Karpas-422 (cell line): Measurements from ENCODE around the gene GPX7. TPM values are rescaled to one million over a fixed set of nuclear protein-coding genes. Genes with fewer than 3 reads are reported as not detected.

Experiments
- DNase-seq: peaks from one replicate; pipeline ENCODE4 v3.0.0-alpha.2; 2015
- H2AFZ ChIP-seq: fragments of 200-600 bp; sonication (generic); 2 replicates; pipeline ENCODE4 v1.6.1; 2014; ENCODE audit warnings: antibody characterized with exemption, low read length, mixed read lengths
- H3K27ac ChIP-seq: fragments of 200-600 bp; sonication (generic); 2 replicates; pipeline ENCODE4 v1.5.1; 2014; ENCODE audit warnings: mild to moderate bottlenecking, low read length, moderate library complexity
- H3K27me3 ChIP-seq: fragments of 200-600 bp; sonication (generic); 2 replicates; pipeline ENCODE4 v1.6.1; 2014; ENCODE audit warnings: low read length, mixed read lengths
- H3K36me3 ChIP-seq: fragments of 200-600 bp; sonication (generic); 2 replicates; pipeline ENCODE4 v1.6.1; 2014; ENCODE audit warnings: low read length, mixed read lengths; ENCODE audit not compliant: insufficient read depth
- H3K4me1 ChIP-seq: fragments of 200-600 bp; sonication (generic); 2 replicates; pipeline ENCODE4 v1.6.1; 2014; ENCODE audit warnings: mild to moderate bottlenecking, low read length, mixed read lengths
- H3K4me2 ChIP-seq: fragments of 200-600 bp; sonication (generic); 2 replicates; pipeline ENCODE4 v1.6.1; 2014; ENCODE audit warnings: low read length, low read depth, mild to moderate bottlenecking; ENCODE audit not compliant: poor library complexity, severe bottlenecking
- H3K4me3 ChIP-seq: fragments of 200-600 bp; sonication (generic); 2 replicates; pipeline ENCODE4 v1.5.1; 2014; ENCODE audit warnings: mild to moderate bottlenecking, antibody characterized with exemption, low read length, mixed read lengths
- H3K79me2 ChIP-seq: fragments of 200-600 bp; sonication (generic); 2 replicates; pipeline ENCODE4 v1.6.1; 2014; ENCODE audit warnings: mild to moderate bottlenecking, low read length, mixed read lengths
- H3K9ac ChIP-seq: fragments of 200-600 bp; sonication (generic); 2 replicates; pipeline ENCODE4 v1.6.0; 2014; ENCODE audit warnings: low read length
- H3K9me2 ChIP-seq: fragments of 200-600 bp; sonication (generic), shearing (Covaris generic); replicated peaks from 2 replicates; pipeline ENCODE4 v1.6.0; 2014; ENCODE audit warnings: mild to moderate bottlenecking, low read length, moderate library complexity; ENCODE audit not compliant: insufficient read depth
- H3K9me3 ChIP-seq: fragments of 300-700, 200-600 bp; sonication (generic); 2 replicates; pipeline ENCODE4 v1.6.1; 2014; ENCODE audit warnings: low read length, mixed read lengths
- H4K20me1 ChIP-seq: fragments of 200-600 bp; sonication (generic); 2 replicates; pipeline ENCODE4 v1.6.1; 2014; ENCODE audit warnings: mild to moderate bottlenecking, antibody characterized with exemption, low read length, low read depth; ENCODE audit not compliant: insufficient read depth
- total RNA-seq: library from RNA; depleted of rRNA; stranded (reverse); fragments of >200 nt; shearing (Covaris generic); gene quantifications from 2 replicates; pipeline ENCODE4 v1.2.3, GENCODE V29; 2014; ENCODE audit warnings: low replicate concordance; rRNA removed

GPX7 gene
- 90.5 and 90.8 TPM in 2 replicates for total RNA-seq

GRCh38 chr1:52601991-52602855, at the start of gene GPX7:
Gene GPX7 (plus strand): TSS chr1:52602371. CDS start chr1:52602410, 39 bp downstream.
- H4K20me1 ChIP-seq, result no peaks in the 10 kb centered on the region
- H3K9me3 ChIP-seq, result no peaks in the 10 kb centered on the region
- peaks cover 22% of the 10 kb centered on the region; the same call in 1 of the 2 replicates for H3K36me3 ChIP-seq
- H3K27ac ChIP-seq, result peak within 1 kb of the TSS; percentile 68
- DNase-seq, result peak; percentile 86
- peak within 1 kb of the TSS; percentile 87 for H3K4me3 ChIP-seq
- H2AFZ ChIP-seq, result peak within 1 kb of the TSS; percentile 96
- no peaks in the 10 kb centered on the region for H3K9me2 ChIP-seq
- peaks cover 27% of the 10 kb centered on the region for H3K4me1 ChIP-seq
- H3K9ac ChIP-seq, result peak within 1 kb of the TSS; percentile 95
- peak within 1 kb of the TSS; percentile 93 for H3K4me2 ChIP-seq
- H3K27me3 ChIP-seq, result no peaks in the 10 kb centered on the region
- peaks cover 41% of the 10 kb centered on the region for H3K79me2 ChIP-seq

DNA sequence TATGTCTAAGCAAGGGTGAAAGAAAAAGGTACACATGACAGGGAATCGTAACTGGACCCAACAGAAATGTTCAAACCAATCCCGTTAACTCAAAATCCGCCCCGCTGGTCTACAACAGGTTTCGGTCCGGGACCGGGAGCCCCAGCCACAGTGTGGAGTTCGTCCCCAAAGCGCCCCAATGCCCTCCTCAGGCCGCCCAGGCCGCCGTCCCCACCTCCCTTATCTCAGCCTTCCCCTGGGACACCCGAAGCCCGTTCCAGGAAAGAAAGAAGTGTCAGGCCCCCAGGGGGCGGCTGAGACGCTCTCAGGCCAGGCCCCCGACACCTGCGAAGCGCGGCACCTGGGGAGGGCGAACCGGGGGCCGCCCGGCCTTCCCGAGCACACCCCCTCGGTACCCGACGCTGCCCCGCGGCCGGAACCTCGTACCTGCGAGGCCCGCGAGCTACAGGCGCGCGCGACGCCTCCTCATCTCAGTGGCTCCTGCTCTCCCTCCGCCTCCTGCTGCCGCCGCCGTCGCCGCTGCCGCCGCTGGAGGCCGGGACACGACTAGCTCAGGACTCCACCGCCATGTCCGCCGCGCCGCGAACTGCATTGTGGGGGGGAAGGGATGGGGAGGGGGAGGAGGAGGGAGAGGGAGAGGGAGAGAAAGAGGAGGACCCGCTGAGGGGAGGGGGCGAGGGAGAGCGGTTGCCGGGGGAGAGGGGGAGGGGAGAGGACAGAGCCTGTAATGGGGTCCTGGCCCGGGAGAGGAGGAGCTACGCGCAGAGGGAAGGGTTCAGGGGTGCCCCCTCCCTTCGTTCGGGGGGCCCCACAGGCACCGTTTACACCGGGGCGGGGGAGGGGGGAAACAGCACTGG, 49.4 kb upstream of the GPX7 start, which contains the start of gene TUT4:
TUT4 (minus strand) TSS at position 588 of the 857 bp plus-strand sequence. CDS start 26,812 bp downstream, outside the sequence.
- Histone ChIP-seq H4K20me1 (no peaks in the 10 kb centered on the region; the same call in 1 of the 2 replicates), H3K4me2 (peak within 1 kb of the TSS; percentile 86), H3K27me3 (no peaks in the 10 kb centered on the region), H3K79me2 (peaks cover 52% of the 10 kb centered on the region), H3K4me3 (peak within 1 kb of the TSS; percentile 89), H3K9ac (peak within 1 kb of the TSS; percentile 90), H3K27ac (peak within 1 kb of the TSS; percentile 91), H2AFZ (peak within 1 kb of the TSS; percentile 81), H3K9me3 (no peaks in the 10 kb centered on the region), H3K36me3 (peaks cover 2% of the 10 kb centered on the region; the same call in 1 of the 2 replicates), H3K9me2 (no peaks in the 10 kb centered on the region), H3K4me1 (peaks cover 37% of the 10 kb centered on the region)
- DNase-seq, result peak; percentile 94

GRCh38 chr1:52553362-52554266, 48.6 kb upstream of the GPX7 start:
- peak overlapping the region; percentile 86 for H3K4me2 ChIP-seq
- peak overlapping the region; percentile 90 for H3K9ac ChIP-seq
- no peaks in the 10 kb centered on the region; the same call in 1 of the 2 replicates for H4K20me1 ChIP-seq
- H3K79me2 ChIP-seq, result peaks cover 43% of the 10 kb centered on the region
- no peaks in the 10 kb centered on the region for H3K27me3 ChIP-seq
- H3K36me3 ChIP-seq, result no peaks in the 10 kb centered on the region
- peak overlapping the region; percentile 89 for H3K4me3 ChIP-seq
- peak; percentile 93 for DNase-seq
- H3K4me1 ChIP-seq, result peaks cover 35% of the 10 kb centered on the region
- H3K9me2 ChIP-seq, result no peaks in the 10 kb centered on the region
- H3K9me3 ChIP-seq, result no peaks in the 10 kb centered on the region
- peak overlapping the region; percentile 91 for H3K27ac ChIP-seq
- H2AFZ ChIP-seq, result peak overlapping the region; percentile 81

DNA sequence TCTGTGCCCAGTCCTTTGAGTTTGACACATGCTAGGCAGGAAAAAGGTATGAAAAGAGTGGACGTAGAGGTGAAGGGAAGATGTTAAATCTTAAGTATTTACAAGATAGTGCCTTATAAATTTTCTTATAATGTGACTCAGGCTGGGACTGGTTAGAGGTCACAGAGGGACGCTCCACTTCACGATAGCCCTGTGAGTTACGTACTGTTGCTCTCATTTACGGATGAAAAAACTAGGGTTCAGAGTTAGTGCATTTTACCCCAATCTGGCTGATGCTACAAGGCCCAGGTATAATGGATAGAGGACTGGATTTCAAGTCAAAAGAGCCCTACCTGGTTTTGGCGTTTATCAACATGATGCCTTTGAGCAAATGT, 47.9 kb upstream of the GPX7 start:
- H3K27ac ChIP-seq, result no peak overlapping the region
- H2AFZ ChIP-seq, result peak overlapping the region; percentile 81
- no peak for DNase-seq

GRCh38 chr1:52554756-52555155, 47.4 kb upstream of the GPX7 start:
- H3K79me2 ChIP-seq, result peaks cover 31% of the 10 kb centered on the region
- no peak overlapping the region for H3K27ac ChIP-seq
- H3K36me3 ChIP-seq, result no peaks in the 10 kb centered on the region
- no peaks in the 10 kb centered on the region; the same call in 1 of the 2 replicates for H4K20me1 ChIP-seq
- H3K9me3 ChIP-seq, result no peaks in the 10 kb centered on the region
- H3K4me3 ChIP-seq, result peak overlapping the region; percentile 89
- H3K4me2 ChIP-seq, result peak overlapping the region; percentile 86
- no peaks in the 10 kb centered on the region for H3K27me3 ChIP-seq
- DNase-seq, result no peak
- no peak overlapping the region; the same call in 1 of the 2 replicates for H3K9ac ChIP-seq
- H3K9me2 ChIP-seq, result no peaks in the 10 kb centered on the region
- peaks cover 30% of the 10 kb centered on the region for H3K4me1 ChIP-seq
- no peak overlapping the region for H2AFZ ChIP-seq

More for the DNA sequence above, 47.9 kb upstream of the GPX7 start:
- Histone ChIP-seq H3K9me2 (no peaks in the 10 kb centered on the region), H3K79me2 (peaks cover 36% of the 10 kb centered on the region), H3K9ac (peak overlapping the region; percentile 90), H3K27me3 (no peaks in the 10 kb centered on the region), H3K36me3 (no peaks in the 10 kb centered on the region), H3K4me2 (peak overlapping the region; percentile 86), H3K4me3 (peak overlapping the region; percentile 89), H3K9me3 (no peaks in the 10 kb centered on the region), H3K4me1 (peaks cover 35% of the 10 kb centered on the region), H4K20me1 (no peaks in the 10 kb centered on the region; the same call in 1 of the 2 replicates)

- Histone ChIP-seq H3K9me3 (no peaks in the 10 kb centered on the region), H3K79me2 (peaks cover 11% of the 10 kb centered on the region), H3K4me3 (no peak overlapping the region), H3K4me2 (no peak overlapping the region), H4K20me1 (no peaks in the 10 kb centered on the region; the same call in 1 of the 2 replicates), H3K27me3 (no peaks in the 10 kb centered on the region), H3K4me1 (peaks cover 11% of the 10 kb centered on the region), H3K36me3 (no peaks in the 10 kb centered on the region), H3K9ac (no peak overlapping the region), H2AFZ (no peak overlapping the region), H3K9me2 (no peaks in the 10 kb centered on the region), H3K27ac (no peak overlapping the region)
- no peak for DNase-seq
Measured at GRCh38 chr1:52556641-52557360, 45.4 kb upstream of the GPX7 start.

DNA sequence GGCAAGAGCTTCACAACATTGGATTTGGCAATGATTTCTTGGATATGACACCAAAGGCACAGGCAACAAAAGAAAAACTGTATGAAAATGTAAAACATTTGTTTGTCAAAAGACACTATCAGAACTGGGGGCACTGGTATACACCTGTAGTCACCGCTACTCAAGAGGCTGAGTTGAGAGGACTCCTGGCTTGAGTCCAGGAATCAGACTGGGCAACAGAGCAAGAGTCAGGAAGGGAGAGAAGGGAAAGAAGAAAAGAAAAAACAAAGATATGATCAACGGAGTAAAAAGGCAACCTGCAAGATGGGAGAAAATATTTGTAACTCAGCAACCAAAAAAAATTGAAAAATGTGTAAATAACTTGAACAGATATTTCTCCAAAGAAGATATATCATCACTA, 43.2 kb upstream of the GPX7 start:
- no peaks in the 10 kb centered on the region for H3K36me3 ChIP-seq
- no peaks in the 10 kb centered on the region for H3K9me2 ChIP-seq
- no peak for DNase-seq
- H3K27me3 ChIP-seq, result no peaks in the 10 kb centered on the region
- no peak overlapping the region for H3K4me2 ChIP-seq
- no peak overlapping the region for H3K27ac ChIP-seq
- H3K9me3 ChIP-seq, result no peaks in the 10 kb centered on the region
- H3K4me3 ChIP-seq, result no peak overlapping the region
- peaks cover 7% of the 10 kb centered on the region for H3K4me1 ChIP-seq
- H3K9ac ChIP-seq, result no peak overlapping the region
- no peak overlapping the region for H2AFZ ChIP-seq
- H3K79me2 ChIP-seq, result no peaks in the 10 kb centered on the region
- H4K20me1 ChIP-seq, result no peaks in the 10 kb centered on the region
